ENCODE measurements around the gene DNAJB14.

DNAJB14 gene

GRCh38 chr4:99950913-99951254, 4.5 kb upstream of the DNAJB14 start:
- no peak for DNase-seq (ENCODE audit: low read depth)
- no peak for TF ChIP-seq CTCF (conservative IDR thresholded peaks at IDR 0.05; ENCODE audit: low read length)
- H3K4me3 ChIP-seq (ENCODE audit: low read length) = peak overlapping the region; percentile 82

GRCh38 chr4:99949999-99950912, 3.8 kb upstream of the DNAJB14 start, which contains the start of gene H2AZ1:
TSS of gene H2AZ1 (minus strand) at chr4:99950275. CDS start at chr4:99950170, 105 bp downstream.
- peak within 1 kb of the TSS; percentile 95 for H3K4me3 ChIP-seq (ENCODE audit: low read length)
- no peak for TF ChIP-seq CTCF (conservative IDR thresholded peaks at IDR 0.05; ENCODE audit: low read length)
- peak; percentile 99 for DNase-seq (ENCODE audit: low read depth)

- peak; percentile 94 for TF ChIP-seq CTCF (conservative IDR thresholded peaks at IDR 0.05; ENCODE audit: low read length)
- DNase-seq (ENCODE audit: low read depth) = peak; percentile 91
These were observed 2.9 kb upstream of the DNAJB14 start for GRCh38 chr4:99949034-99949998.

GRCh38 chr4:99947608-99948007, 1.2 kb upstream of the DNAJB14 start:
- no peak for DNase-seq (ENCODE audit: low read depth)

More at GRCh38 chr4:99949034-99949998, 2.9 kb upstream of the DNAJB14 start:
- H3K4me3 ChIP-seq (ENCODE audit: low read length) = peak overlapping the region; percentile 95

GRCh38 chr4:99947190-99947578, 766 bp upstream of the DNAJB14 start:
- H3K4me3 ChIP-seq (ENCODE audit: low read length) = peak overlapping the region; percentile 82
- DNase-seq (ENCODE audit: low read depth) = no peak
- TF ChIP-seq CTCF (conservative IDR thresholded peaks at IDR 0.05; ENCODE audit: low read length) = no peak

More at GRCh38 chr4:99947608-99948007, 1.2 kb upstream of the DNAJB14 start:
- no peak overlapping the region for H3K4me3 ChIP-seq (ENCODE audit: low read length)
- TF ChIP-seq CTCF (conservative IDR thresholded peaks at IDR 0.05; ENCODE audit: low read length) = no peak

GRCh38 chr4:99945718-99946355, 581 bp downstream of the DNAJB14 start:
- H3K4me3 ChIP-seq (ENCODE audit: low read length) = peak overlapping the region; percentile 82
- no peak for TF ChIP-seq CTCF (conservative IDR thresholded peaks at IDR 0.05; ENCODE audit: low read length)
- DNase-seq (ENCODE audit: low read depth) = peak; percentile 27
